Measurements from ENCODE around the gene PMVK. TPM values are rescaled to one million over a fixed set of nuclear protein-coding genes. Genes with fewer than 3 reads are reported as not detected.

PMVK gene
- total and polyA plus RNA-seq, 2 of the 8 experiments (the other 6 are each of a cell fraction or from before 2014, with no cell fraction given), result 23.8 to 26.5 TPM

DNA sequence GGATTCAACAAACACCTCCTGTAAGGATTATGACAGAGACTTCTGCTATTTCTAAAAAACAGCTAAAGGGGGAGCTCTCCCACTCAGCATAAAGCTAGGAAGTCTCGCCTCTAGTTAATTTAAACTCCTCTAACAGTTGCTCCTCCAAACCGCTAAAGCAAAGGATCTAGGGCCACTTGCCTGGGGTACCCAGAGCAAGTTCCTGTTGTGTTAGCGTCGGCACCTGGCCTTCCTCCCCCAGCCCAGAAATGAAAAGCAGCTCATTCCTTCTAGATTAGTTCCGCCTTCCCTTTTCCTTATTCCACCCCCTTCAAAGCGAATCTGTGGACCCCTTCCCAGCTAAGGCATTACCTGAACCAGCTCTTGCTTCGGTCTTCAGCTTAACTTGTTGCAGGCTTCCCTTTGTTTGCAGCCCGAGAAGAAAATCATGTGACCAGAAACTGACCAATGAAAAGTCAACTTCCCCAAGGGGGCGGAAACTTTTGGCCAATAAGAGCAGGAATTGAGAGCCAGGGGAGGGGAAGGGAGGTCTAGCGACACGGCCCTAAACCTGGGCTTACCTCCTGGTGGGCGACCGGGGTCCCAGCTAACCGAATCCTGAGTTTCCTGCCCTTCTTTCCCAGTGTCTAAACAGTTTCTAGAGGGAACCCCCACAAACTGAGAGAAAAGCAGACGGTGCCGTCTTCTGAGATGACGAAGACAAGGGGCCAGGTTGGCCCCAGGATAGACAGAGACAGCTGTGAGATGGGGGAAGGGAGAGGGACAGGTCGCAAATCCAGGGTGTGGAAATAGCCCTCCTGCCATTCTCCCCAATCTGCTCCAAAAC, 19.4 kb upstream of the PMVK start, which contains the start of gene PBXIP1 (continued):
- TF ChIP-seq CBX5 (IDR thresholded peaks at IDR 0.05; ENCODE audit: low read depth, low read length) (no peak), CHD2 (IDR thresholded peaks at IDR 0.05; ENCODE audit: low read length) (peak; percentile 15; the same call in 1 of the 2 replicates), SIRT6 (IDR thresholded peaks at IDR 0.05; ENCODE audit: low read length) (no peak), BRCA1 (IDR thresholded peaks at IDR 0.05; ENCODE audit: low read depth, low read length) (no peak), SP4 (IDR thresholded peaks at IDR 0.05; ENCODE audit: low read length) (peak; percentile 88; the same call in 1 of the 2 replicates), NRF1 (IDR thresholded peaks at IDR 0.05; ENCODE audit: low read depth, low read length) (no peak), NANOG (IDR thresholded peaks at IDR 0.05; ENCODE audit: insufficient read depth, low read depth, low read length, poor library complexity, severe bottlenecking) (no peak), TEAD4 (IDR thresholded peaks at IDR 0.05; ENCODE audit: low read depth, low read length) (no peak), SAP30 (IDR thresholded peaks at IDR 0.05; ENCODE audit: insufficient read depth, insufficient replicate concordance, low read length) (peak; percentile 17), CBX8 (IDR thresholded peaks at IDR 0.05; ENCODE audit: borderline replicate concordance, low read depth, low read length) (no peak), PHF8 (conservative IDR thresholded peaks at IDR 0.05; ENCODE audit: low read depth, low read length) (peak; percentile 33; the same call in 1 of the 2 replicates), EP300 (IDR thresholded peaks at IDR 0.05; ENCODE audit: borderline replicate concordance in 1 of 2, low read depth in 2 of 2, low read length in 2 of 2) (no peak), EGR1 (IDR thresholded peaks at IDR 0.05; ENCODE audit: borderline replicate concordance, low read depth, low read length) (no peak), POLR2A (IDR thresholded peaks at IDR 0.05; ENCODE audit: control extremely low read depth in 1 of 2, low read depth in 2 of 2, low read length in 2 of 2) (no peak; a peak in 1 of 3 replicates), POLR2AphosphoS5 (IDR thresholded peaks at IDR 0.05; ENCODE audit: low read depth, low read length) (no peak; the same call in 1 of the 2 replicates), SIX5 (IDR thresholded peaks at IDR 0.05; ENCODE audit: low read depth, low read length) (no peak), RAD21 (IDR thresholded peaks at IDR 0.05 in 1 of 2, conservative IDR thresholded peaks at IDR 0.05 in 1 of 2; ENCODE audit: low read depth in 2 of 2, low read length in 2 of 2) (no peak; a peak in 1 of 4 replicates), FOSL1 (IDR thresholded peaks at IDR 0.05; ENCODE audit: insufficient read depth, low read depth, low read length) (no peak)
- TF ChIP-seq, protein P1, sequence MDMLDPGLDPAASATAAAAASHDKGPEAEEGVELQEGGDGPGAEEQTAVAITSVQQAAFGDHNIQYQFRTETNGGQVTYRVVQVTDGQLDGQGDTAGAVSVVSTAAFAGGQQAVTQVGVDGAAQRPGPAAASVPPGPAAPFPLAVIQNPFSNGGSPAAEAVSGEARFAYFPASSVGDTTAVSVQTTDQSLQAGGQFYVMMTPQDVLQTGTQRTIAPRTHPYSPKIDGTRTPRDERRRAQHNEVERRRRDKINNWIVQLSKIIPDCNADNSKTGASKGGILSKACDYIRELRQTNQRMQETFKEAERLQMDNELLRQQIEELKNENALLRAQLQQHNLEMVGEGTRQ (IDR thresholded peaks at IDR 0.05; ENCODE audit: low read length), result peak; percentile 74
- TF ChIP-seq, protein P2, sequence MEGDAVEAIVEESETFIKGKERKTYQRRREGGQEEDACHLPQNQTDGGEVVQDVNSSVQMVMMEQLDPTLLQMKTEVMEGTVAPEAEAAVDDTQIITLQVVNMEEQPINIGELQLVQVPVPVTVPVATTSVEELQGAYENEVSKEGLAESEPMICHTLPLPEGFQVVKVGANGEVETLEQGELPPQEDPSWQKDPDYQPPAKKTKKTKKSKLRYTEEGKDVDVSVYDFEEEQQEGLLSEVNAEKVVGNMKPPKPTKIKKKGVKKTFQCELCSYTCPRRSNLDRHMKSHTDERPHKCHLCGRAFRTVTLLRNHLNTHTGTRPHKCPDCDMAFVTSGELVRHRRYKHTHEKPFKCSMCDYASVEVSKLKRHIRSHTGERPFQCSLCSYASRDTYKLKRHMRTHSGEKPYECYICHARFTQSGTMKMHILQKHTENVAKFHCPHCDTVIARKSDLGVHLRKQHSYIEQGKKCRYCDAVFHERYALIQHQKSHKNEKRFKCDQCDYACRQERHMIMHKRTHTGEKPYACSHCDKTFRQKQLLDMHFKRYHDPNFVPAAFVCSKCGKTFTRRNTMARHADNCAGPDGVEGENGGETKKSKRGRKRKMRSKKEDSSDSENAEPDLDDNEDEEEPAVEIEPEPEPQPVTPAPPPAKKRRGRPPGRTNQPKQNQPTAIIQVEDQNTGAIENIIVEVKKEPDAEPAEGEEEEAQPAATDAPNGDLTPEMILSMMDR (IDR thresholded peaks at IDR 0.05; ENCODE audit: control extremely low read depth in 1 of 3, insufficient read depth in 1 of 3, low read depth in 1 of 3, low read length in 3 of 3), result peak in 1 of 3 experiments; percentile 10; a peak in 1 of 4 replicates

Data from H1 (cell line).